HG02642 (cell line): ENCODE measurements around the gene GTSE1.
A peak's percentile ranks its signal among the peaks of the same experiment; 100 is the strongest.

Source experiments
- ATAC-seq: cut with Tn5 transposase; IDR thresholded peaks from one replicate; pipeline ENCODE4 v1.9.1; 2021; ENCODE audit warnings: mild to moderate bottlenecking; ENCODE audit not compliant: unreplicated experiment, poor library complexity

The GTSE1 gene

DNA sequence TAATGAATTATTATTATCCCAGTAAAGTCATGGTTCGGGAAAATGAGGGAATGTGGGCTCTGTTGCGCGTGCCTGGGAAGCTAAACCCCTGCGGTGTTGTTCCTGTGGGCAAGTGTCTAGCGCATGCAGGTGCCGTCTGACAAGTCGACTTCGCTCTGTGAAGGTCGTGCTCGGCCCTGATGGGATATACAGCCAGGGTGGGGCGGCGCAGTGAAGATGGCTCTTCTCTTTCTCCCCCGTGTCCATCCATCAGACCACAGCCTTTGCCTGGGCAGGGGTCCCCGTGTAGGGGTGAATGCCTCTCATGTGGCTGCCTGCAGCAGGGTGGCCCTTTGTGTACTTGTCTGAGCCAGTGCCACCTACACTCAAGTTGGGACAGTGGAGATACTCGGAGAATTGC lies 26.0 kb downstream of the GTSE1 start:
- ATAC-seq, result no peak

DNA sequence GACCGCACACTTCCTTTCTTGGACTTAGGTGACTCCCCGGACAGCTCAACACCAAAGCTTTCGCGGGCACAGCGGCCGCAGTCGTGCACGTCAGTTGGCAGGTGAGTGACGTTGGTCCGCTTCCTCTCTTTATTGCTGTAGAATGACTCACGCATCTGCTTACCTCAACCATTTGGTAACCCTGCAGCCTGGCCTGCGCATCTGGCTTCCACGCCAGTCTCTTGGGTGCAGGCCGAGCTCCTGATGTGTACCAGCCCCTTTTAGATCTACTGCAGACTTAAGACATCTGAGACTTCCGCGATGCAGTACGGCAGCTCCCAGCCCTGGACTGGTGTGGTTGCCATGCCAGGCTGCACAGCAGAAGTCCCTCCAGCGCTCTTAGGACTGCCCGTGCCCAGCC lies 26.5 kb downstream of the GTSE1 start:
- ATAC-seq, result no peak

DNA sequence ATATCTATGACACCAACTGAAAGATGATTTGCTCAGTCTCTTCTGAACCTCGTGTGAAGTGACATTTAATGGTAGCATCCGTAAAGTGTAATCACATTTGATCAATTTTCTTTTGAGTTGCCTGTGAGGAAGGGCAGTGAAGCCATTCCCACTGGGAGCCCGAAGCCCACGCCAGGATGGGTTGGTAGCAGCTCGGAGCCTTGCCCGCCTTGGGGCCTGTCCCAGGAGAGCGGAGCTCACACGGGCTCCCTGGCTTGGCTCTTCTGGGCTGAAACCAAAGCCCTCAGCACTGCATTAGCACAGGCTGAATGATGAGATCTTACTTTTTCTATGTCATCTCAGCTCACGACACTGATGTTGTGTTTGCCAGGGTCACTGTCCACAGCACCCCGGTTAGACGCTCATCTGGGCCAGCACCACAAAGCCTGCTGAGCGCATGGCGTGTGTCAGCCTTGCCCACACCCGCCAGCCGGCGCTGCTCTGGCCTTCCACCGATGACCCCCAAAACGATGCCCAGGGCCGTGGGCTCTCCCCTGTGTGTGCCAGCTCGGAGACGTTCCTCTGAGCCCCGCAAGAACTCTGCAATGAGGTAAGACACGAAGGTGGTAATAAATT lies 29.5 kb downstream of the GTSE1 start:
- ATAC-seq, result no peak

DNA sequence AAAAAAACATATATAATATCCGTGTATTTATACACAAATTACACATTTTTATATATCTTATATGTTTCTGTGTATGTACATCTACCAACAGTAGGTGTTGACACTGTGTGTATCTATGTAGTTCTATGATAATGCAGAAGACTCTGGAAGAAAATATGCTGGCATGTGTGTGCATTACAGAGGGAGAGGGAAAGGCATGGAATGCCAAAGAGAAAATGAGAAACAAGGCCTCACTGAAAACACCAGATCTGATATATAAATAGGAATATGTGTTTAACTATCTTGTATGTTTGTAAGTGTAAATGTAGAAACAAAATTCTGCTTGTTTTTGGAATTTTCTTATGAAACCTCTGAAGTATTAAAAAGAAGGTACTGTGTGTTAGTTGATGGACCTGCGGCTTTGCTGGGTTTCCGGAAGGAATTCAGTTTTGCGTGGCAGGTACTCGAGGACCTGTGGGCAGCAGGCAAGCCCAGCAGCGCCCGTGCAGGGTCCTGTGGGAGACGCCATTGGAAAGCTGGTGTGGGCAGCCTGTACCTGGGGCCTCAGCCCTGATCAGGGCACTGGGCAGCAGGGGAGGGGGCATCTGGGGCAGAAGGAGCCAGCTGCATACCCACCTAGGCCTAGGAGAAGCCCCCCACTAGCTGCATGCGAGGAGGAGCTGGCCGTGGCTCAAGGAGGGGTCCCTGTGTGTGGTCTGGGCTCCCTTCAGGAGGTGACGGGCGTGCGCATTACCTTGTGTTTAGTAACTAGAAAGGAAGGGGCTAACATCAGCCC lies 31.2 kb downstream of the GTSE1 start:
- no peak for ATAC-seq

DNA sequence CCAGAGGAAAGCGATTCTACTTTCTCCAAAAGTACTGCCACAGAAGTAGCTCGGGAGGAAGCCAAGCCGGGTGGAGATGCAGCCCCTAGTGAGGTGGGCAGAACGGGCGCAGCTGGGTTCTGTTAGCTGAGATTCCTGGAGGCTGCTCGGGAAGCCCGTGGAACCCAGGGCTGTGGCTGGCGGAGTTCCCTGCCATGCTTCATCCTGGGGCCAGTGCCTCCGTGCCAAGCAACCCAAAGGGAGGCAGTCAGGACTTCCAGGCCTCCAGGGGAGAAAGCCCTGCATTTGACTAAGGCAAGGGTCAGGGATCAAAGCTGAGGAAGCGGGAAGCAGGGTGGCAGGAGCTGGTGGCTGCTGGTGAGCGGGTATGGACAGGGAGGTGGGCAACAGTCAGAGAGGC lies 32.1 kb downstream of the GTSE1 start:
- no peak for ATAC-seq

DNA sequence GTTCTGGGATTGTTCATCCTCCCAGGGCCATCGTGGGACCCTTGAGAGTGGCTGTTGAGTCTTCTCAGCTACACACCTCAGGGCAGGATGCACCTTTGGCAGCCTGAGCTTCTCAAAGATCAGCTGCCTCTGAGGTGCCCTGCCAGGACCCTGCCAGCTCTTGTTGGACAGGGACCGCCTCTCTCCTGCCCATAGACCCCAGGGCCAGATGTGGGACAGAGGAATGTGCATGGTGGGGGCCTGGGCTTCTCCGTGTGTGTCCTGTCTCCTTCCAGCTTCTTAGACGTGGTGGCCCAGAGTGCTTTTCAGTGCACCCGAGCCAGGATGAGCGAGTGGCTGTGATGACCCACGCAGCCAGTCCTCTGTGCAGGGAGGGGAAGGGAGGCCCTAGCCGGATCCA lies 32.9 kb downstream of the GTSE1 start:
- no peak for ATAC-seq

DNA sequence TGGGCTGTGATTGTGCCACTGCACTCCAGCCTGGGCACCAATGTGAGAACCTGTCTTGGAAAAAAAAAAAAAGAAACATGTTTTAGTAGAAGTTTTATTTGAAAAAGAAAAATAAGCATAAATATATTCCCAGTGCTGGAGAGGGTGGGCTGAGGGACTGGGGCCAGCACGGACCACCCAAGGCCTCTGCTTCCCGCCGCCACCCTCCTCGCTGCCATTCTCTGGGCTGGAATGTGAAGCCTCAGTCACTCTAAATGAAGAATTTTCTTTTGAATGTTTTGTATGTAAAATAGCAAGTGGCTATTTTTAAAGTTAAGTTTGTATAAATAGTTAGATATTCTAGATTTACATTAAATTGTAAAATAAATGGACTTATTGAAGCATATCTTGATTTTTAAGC lies 33.8 kb downstream of the GTSE1 start:
- ATAC-seq, result no peak

DNA sequence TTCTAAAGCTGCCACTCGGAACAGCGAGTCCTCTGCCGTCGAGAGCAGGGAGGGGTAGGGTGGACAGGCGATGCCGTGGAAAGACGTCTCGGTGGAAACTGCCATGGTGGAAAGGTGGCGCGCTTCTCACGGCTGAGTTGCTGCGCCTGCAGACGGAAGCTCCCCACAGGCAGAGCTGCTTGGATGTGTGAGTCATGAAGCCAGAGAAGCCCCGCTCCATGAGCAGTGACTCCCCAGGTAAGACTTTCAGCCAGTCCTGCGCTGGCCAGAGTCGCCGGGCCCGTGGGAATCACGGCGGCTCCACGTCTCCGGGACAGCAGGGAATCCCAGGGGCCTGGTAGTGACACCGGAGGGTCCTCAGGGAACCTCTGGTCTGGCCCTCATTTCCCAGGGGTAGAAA lies 34.8 kb downstream of the GTSE1 start:
- ATAC-seq, result no peak

DNA sequence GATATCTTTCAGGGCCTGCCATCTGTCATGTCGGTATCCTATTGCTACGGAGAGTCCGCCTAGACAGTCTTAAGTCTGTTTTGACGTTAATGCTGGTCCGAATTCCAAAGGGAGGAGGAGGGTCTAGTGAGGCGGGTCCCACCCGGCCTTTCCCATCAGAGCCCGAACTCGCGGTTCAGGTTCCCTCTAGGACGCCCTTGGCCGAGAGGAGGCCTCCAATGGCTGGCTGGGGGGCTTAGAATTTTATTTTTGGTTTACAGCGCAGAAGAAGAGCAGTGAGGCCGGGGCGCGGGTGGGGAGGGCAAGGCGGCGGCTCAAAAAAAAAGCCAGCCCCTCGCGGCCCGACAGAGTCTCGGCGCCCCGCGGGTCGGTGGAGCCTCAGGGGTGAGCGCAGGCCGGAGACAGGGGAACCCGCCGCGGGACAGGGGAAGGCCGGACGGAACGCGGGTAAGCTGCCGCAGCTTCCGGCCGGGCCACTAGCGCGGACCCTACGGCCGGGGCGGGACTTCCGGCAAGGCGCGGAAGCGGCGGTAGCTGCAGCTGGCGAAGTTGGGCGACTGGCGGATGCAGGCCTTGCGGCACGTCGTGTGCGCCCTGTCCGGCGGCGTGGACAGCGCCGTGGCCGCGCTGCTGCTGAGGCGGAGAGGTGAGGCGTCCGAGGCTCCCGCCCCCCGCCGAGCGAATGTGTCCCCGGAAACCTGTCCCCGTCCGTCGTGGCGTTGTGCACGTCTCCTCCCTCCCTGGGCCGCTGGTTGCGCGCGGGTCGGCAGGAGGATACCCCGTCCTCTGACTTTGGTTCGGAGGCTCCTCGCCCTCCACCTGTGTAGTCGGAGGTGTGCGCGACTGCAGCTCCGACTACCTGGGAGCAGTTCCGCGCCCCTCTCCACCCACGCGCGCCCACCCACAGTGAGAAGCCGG lies 38.8 kb downstream of the GTSE1 start, which contains the start of gene TRMU:
TRMU (plus strand) TSS at position 514 of the 918 bp plus-strand sequence; CDS start at position 565, 51 bp downstream.
- ATAC-seq, result peak; percentile 91

DNA sequence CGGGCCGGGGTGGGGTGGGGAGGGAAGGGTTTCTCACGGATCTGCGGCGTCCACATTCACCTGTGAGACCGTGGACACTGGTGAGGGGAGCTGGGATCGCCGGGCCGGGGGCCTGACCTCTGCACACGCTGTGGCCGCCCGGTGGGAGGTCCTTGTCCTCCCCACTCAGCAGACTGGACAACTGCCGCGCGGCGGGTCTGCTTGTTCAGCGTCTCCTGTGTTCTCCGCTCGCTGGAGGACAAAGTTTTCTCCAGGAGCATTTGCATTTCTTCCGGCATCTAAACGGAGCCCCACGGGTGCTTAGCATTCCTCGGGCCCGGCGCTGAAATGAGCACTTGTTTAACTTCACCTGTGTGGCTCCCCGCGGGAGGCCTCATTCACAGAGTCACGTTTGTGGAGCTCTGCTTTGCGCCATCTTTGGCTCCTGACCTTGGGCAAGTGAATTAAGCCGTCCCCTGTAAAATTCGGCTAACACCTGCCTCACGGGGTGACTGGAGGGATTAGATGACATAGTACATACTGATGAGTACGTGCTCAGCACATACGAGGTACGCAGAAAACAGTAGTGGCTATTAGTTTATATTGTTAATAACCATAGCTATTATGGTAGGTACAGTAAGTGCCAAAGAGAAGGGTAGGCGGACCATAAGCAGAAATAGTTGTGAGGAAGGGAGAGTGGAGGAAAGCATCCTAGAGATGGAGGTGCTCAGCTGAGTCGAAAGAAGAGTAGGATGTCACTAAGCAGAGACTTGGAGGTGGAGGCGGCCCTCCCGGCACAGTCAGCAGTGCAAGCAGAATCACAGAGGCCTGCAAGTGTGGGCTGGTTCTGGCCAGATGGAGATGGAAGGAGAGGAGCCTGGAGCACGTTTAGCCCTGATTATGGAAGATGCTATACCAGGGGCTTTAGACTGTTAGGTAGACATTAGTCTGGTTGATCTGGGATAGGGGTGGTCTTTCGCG lies 39.7 kb downstream of the GTSE1 start:
- peak; percentile 5 for ATAC-seq

DNA sequence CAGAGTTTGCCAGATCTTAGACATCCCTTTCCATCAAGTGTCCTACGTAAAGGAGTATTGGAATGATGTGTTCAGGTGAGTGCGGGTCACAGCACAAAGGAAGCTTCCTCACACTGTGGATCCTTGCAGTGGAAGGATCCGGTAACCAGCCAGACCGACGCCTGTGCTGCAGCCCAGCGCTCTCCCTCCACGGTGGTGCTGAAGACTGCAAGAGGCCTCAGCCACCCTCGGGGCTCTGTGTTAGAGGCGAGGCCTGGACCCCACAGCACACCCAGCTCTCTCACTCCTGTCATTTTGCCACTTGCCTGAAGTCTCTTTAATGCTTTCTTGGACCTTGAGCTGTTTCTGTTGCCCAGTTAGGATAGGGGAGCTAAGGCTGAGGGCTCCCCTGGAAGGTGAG lies 41.2 kb downstream of the GTSE1 start:
- no peak for ATAC-seq

DNA sequence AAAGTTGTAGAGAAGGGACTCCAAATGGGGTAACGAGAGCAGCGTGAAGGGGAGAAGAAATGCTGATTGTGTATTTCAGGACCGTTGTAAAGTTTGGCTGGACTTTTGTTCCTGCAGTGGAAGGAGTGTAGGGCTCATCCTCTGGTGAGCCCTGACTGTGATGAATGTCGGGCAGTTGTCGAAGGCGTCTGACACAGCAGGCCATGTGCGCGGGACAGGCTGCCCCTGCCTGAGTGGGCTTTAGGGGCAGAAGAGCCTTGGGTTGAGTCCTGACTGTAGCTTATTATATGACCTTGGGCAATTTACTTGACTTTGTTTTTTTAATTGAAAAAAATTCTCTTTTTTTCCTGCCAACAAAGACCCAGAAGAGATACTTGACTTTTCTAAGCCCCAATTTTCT lies 42.0 kb downstream of the GTSE1 start:
- ATAC-seq, result no peak

DNA sequence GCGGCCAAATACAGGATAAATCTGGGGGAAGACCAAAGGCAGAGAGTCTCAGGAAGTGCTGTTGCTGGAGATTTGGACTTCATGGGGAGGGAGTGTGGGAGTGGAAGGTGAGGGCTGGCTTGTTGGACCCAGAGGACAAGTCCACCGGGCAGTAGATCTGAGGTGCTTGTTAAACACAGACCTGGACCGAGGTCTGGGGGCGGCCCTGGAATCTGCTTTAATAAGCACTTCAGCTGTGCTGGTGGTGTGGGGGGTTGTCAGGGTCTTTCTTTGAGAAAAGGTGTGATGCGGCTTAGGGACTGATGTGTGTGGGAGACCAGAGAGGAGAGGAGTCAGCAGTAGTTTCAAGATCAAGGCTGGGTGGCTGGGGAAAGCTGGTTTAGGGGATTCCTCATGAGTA lies 43.3 kb downstream of the GTSE1 start:
- ATAC-seq, result no peak

DNA sequence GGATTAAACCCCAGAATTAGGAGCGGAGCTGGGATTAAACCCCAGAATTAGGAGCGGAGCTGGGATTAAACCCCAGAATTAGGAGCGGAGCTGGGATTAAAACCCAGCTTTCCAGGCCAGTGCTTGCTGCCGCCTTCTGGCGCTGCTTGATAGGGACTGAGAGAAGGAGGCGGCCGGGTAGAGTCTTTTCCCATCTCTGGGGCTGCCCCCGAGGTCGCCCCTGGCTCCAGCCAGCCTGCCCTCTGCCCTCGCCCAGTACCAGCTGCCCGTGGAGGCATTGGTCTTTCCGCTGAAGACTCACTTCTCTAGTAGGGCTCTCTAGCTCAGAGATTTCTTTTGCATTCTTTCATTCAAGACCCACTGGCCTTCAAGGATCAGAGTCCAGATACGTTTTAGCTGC lies 44.0 kb downstream of the GTSE1 start:
- no peak for ATAC-seq

DNA sequence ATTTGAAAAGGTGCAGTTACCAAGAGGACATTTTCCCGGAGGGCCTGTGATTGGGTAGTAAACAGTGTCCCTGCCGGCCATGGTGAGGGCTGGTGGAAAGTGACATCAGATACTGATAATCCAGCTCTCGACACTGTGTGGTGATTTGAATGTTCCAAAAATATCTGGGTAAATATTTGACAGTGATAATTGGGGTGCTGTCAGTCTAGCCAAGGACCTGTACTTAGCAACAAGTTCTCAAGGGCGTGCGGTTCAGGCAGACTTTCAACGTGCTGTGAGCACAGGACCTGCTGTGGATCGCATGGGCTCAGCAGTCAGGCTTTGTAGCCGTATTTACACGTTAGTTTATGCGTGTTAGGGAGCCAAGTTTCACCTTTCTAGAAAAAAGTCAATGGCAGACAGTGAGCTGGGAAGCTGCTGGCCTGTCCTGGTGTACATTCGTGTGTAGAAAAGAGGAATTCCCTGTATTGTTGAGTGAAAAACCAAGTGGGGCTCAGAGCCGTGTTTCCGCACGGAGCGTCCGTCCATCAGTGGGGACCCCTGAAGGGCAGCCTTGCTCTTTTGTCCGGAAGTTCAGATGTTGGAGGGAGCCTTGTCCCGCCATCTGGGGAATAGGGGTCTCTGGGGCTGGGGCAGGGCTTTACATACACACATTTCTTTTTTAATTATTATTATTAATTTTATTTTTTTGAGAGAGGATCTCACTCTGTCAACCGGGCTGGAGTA lies 50.2 kb downstream of the GTSE1 start:
- no peak for ATAC-seq

DNA sequence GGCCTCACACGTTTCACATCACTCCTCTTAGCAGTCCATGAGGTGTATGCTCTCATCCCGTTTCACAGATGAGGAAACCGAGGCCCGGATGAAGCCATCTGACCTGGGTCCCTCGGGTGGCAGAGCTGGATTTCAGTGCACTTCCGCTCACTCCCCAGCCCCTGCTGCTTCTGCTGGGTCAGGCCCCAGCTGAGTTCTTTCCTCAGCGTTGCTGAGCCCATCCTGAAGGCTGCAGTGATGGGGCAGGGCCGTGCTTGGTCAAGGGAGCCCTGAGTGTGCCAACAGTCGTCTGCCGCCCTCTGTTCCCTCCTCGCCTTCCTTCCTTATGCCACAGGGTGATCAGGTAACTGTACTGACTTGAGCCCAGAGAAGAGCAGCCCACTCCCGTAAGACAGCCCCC lies 51.0 kb downstream of the GTSE1 start:
- no peak for ATAC-seq

DNA sequence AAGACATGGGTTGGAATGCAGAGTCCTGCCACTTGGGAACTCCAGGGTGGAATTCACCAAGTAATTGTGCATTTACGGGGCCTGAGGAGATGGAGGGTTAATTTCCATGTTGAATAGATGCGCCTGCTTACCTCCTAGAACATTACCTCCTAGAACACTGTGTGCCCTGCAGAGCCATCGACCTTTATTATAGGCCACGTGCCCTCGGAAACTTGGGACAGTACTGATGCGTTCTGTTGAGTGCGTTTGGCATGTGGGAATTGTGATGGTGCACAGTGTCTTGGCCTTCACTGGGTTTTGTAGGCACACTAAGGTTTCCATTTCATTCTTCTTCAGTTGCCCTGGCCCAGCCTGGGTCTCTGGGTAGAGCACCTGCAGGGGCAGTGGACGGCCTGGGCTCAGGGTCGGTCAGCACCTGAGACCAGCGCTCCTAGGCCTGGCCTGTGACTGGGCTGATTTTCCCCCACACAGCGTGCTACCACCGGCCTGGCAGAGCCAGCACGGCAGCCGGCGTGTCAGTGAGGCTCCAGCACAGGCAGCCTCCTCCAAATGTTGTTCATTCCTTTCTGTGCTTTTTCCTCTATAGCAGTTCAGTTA lies 51.5 kb downstream of the GTSE1 start:
- no peak for ATAC-seq

DNA sequence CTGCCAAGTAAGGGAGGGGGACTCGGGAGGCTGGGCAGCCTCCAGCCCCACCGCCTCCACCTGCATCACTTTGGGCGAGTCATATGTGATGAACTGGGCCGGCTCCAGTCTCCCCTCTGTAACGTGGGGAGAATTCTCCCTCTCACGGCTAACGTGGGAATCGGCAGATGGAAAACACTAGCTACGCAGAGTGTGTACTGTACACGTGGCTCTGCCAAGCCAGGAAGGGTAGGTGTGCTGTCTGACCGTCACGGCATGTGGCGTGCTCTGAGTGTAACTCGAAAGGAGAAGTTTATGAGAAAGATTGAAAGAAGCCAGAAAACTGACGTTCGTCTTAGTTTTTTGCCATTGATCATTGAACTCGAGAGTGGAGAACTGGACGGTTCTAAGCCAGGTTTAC lies 52.6 kb downstream of the GTSE1 start:
- no peak for ATAC-seq

DNA sequence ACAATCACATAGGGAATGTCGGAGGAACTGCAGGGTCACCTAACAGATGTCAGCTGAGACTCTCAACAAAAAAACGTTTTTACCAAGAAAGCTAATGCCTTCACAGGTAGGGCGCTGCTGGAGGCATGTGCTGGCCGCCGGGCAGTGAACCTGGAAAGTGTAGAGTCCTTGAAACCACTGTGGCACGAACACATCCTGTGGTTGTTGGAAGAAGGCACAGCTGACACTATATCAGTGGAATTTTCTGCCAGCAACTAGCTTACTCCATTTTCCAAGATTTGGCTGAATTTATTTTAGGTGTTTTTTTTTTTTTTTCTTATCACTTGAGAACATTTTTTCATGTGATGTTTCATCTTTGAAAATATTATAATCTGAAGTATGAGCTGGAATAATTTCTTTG lies 53.0 kb downstream of the GTSE1 start:
- no peak for ATAC-seq
